Activated CD4-positive, alpha-beta T cell treated with anti-CD3 and anti-CD28 coated beads, Interleukin-2, amount 50 U/mL, for 16 hours (primary cell): ENCODE measurements around the gene COL5A1.

Source experiments
- DNase-seq: peaks from one replicate; pipeline ENCODE4 v3.0.0-alpha.2; 2020

The COL5A1 gene

GRCh38 chr9:134641173-134641989, at the start of gene COL5A1:
COL5A1 (plus strand) TSS chr9:134641803; CDS start chr9:134642188, 385 bp downstream.
- DNase-seq = peak; percentile 7

- no peak for DNase-seq
These were observed 49.4 kb upstream of the COL5A1 start for GRCh38 chr9:134592018-134592818.

- no peak for DNase-seq
These were observed 48.8 kb upstream of the COL5A1 start for GRCh38 chr9:134592819-134593200.

GRCh38 chr9:134593286-134594077, 48.1 kb upstream of the COL5A1 start:
- DNase-seq = no peak

- no peak for DNase-seq
These were observed 47.3 kb upstream of the COL5A1 start for GRCh38 chr9:134594078-134594941.

- no peak for DNase-seq
These were observed 46.6 kb upstream of the COL5A1 start for GRCh38 chr9:134595014-134595413.

GRCh38 chr9:134597041-134597913, 44.3 kb upstream of the COL5A1 start:
- DNase-seq = no peak

- no peak for DNase-seq
These were observed 43.4 kb upstream of the COL5A1 start for GRCh38 chr9:134597957-134598883.

GRCh38 chr9:134598884-134599245, 42.7 kb upstream of the COL5A1 start:
- DNase-seq = no peak

GRCh38 chr9:134600371-134600770, 41.2 kb upstream of the COL5A1 start:
- no peak for DNase-seq

- no peak for DNase-seq
These were observed 40.6 kb upstream of the COL5A1 start for GRCh38 chr9:134600836-134601638.

GRCh38 chr9:134601764-134602163, 39.8 kb upstream of the COL5A1 start:
- DNase-seq = no peak

- no peak for DNase-seq
These were observed 38.8 kb upstream of the COL5A1 start for GRCh38 chr9:134602547-134603362.

GRCh38 chr9:134604834-134605233, 36.8 kb upstream of the COL5A1 start:
- no peak for DNase-seq

- DNase-seq = no peak
These were observed 36.1 kb upstream of the COL5A1 start for GRCh38 chr9:134605351-134605965.

GRCh38 chr9:134605966-134606357, 35.6 kb upstream of the COL5A1 start:
- no peak for DNase-seq

GRCh38 chr9:134606951-134607731, 34.5 kb upstream of the COL5A1 start:
- DNase-seq = no peak
